HepG2 (cell line): ENCODE results near the gene RGS19. TPM values are rescaled to one million over a fixed set of nuclear protein-coding genes. Genes with fewer than 3 reads are reported as not detected.

Experiments used
- CERS6 ChIP-seq: sonication (generic); formaldehyde crosslinking; IDR thresholded peaks from 2 replicates; pipeline ENCODE4 v1.5.0; 2020; ENCODE audit warnings: missing genetic modification reagents
- CSRNP1 ChIP-seq: sonication (generic); formaldehyde crosslinking; IDR thresholded peaks from 2 replicates; pipeline ENCODE4 v1.8.1; 2023; ENCODE audit warnings: mild to moderate bottlenecking, missing genetic modification reagents
- DPF2 ChIP-seq: sonication (generic); formaldehyde crosslinking; IDR thresholded peaks from 2 replicates; pipeline ENCODE4 v1.4.0; 2020; ENCODE audit warnings: mild to moderate bottlenecking, low read depth, missing genetic modification reagents, borderline replicate concordance
- KDM6A ChIP-seq: IDR thresholded peaks from 2 replicates; pipeline ENCODE4 v1.6.1; 2016; ENCODE audit warnings: low read depth
- NFIB ChIP-seq: sonication (generic); formaldehyde crosslinking; IDR thresholded peaks from 2 replicates; pipeline ENCODE4 v1.9.0; 2021; ENCODE audit warnings: missing genetic modification reagents, mild to moderate bottlenecking, borderline replicate concordance
- TERF1 ChIP-seq: sonication (generic); formaldehyde crosslinking; IDR thresholded peaks from 2 replicates; pipeline ENCODE4 v1.8.0; 2022; ENCODE audit warnings: mild to moderate bottlenecking, missing genetic modification reagents, moderate library complexity
- TRIM22 ChIP-seq: fragments of 450-650 bp; IDR thresholded peaks from 2 replicates; pipeline ENCODE4 v1.6.1; 2017
- ZBTB40 ChIP-seq, 2 experiments: fragments of 450-650 bp in 1 of 2; sonication (generic) in 1 of 2; formaldehyde crosslinking in 1 of 2; IDR thresholded peaks; 2 replicates each; pipeline versions ENCODE4 v1.6.1 to v1.8.0; 2016 to 2022; ENCODE audit warnings: antibody characterized with exemption in 1 of 2, mild to moderate bottlenecking in 1 of 2, missing genetic modification reagents in 1 of 2
- ZC3H4 ChIP-seq: sonication (generic); formaldehyde crosslinking; IDR thresholded peaks from 2 replicates; pipeline ENCODE4 v1.4.0; 2020; ENCODE audit warnings: missing genetic modification reagents, borderline replicate concordance
- polyA plus RNA-seq, 8 experiments: library from polyadenylated mRNA; depleted of rRNA in 3 of 8; stranded (reverse) in 7 of 8; unstranded in 1 of 8; fragments of >200 nt; fragmentation: Illumina TruSeq in 4 of 8; extraction: Trizol in 4 of 8; gene quantifications; 2 replicates each; pipeline versions ENCODE4 v1.2.1 to v1.2.3, GENCODE V29; 2011 to 2016; ENCODE audit warnings: low read depth in 4 of 8, missing spikeins in 1 of 8, mixed read lengths in 1 of 8; ENCODE audit not compliant: insufficient read depth in 1 of 8
- total RNA-seq, 5 experiments: library from RNA; depleted of rRNA; stranded (reverse); fragments of >200 nt; fragmentation: Illumina TruSeq; extraction: Trizol; gene quantifications; 2 replicates each; pipeline ENCODE4 v1.2.3, GENCODE V29; 2016; ENCODE audit warnings: low read depth in 1 of 5

RGS19 gene
- total and polyA plus RNA-seq, 2 of the 13 experiments (the other 11 are each of a cell fraction or from before 2014, with no cell fraction given) = 10.7 to 11.9 TPM

DNA sequence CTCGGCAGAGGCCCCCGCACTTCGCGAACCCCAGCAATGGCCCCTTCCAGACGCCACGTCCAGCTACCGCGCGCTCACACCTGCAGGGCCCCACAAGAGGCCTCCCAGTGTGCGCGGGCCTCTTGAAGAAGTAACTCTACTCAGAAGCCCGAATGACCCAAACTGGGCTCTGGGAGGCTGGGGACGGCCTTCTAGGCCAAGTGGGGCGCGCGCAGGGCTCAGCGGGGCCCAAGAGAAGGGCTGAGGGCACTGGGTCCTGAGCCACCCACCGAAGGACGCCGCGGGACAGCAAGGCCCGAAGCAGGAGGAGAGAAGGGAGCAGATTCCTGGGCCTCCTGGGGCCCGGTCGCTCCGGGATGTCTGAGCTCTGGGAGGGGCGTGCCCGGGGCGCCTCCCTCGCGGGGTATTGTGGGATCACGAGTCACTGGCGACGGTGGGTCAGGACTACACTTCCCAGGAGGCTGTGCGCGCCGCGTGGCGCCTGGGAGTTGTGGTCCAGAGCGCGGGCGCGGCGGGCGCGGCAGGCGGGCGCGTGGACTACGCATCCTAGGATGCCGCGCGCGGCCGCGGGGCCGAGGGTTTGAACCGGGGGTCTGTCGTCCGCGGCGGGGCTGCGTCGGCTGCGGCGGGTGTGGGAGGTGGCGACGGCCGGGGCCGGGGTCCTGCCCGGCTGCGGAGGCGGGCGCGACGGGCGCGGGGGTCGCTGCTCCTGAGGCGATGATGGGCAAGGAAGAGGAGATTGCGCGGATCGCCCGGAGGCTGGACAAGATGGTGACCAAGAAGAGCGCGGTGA, 16.5 kb downstream of the RGS19 start, which contains the start of gene TCEA2 (continued):
- TF ChIP-seq ZBTB40 (IDR thresholded peaks at IDR 0.05) (no peak), ZBTB40 (CRISPR knock-in tag; IDR thresholded peaks at IDR 0.05) (peak; percentile 89), TERF1 (CRISPR knock-in tag) (peak; percentile 92), CERS6 (CRISPR knock-in tag) (no peak), TRIM22 (no peak), DPF2 (CRISPR knock-in tag) (0 out of 2 replicates have a peak, but pooled peaks have one; percentile 6), KDM6A (CRISPR knock-in tag) (0 out of 2 replicates have a peak, but pooled peaks have one; percentile 16), CSRNP1 (CRISPR knock-in tag) (no peak; the same call in 1 of the 2 replicates), ZC3H4 (CRISPR knock-in tag) (0 out of 2 replicates have a peak, but pooled peaks have one; percentile 30), NFIB (CRISPR knock-in tag) (no peak)
